Stimulated activated CD4-positive, alpha-beta T cell treated with anti-CD3 and anti-CD28 coated beads, TNF-alpha, amount 100 ng/mL, for 48 hours (primary cell): ENCODE results near the gene KCNJ14.

Experiments used
- DNase-seq, 3 donors: peaks; one replicate each; pipeline ENCODE4 v3.0.0-alpha.2; 2020; ENCODE audit warnings: low read depth in 3 of 3

Gene KCNJ14

GRCh38 chr19:48508729-48509411 lies 53.5 kb downstream of the KCNJ14 start:
- DNase-seq, result no peak

DNA sequence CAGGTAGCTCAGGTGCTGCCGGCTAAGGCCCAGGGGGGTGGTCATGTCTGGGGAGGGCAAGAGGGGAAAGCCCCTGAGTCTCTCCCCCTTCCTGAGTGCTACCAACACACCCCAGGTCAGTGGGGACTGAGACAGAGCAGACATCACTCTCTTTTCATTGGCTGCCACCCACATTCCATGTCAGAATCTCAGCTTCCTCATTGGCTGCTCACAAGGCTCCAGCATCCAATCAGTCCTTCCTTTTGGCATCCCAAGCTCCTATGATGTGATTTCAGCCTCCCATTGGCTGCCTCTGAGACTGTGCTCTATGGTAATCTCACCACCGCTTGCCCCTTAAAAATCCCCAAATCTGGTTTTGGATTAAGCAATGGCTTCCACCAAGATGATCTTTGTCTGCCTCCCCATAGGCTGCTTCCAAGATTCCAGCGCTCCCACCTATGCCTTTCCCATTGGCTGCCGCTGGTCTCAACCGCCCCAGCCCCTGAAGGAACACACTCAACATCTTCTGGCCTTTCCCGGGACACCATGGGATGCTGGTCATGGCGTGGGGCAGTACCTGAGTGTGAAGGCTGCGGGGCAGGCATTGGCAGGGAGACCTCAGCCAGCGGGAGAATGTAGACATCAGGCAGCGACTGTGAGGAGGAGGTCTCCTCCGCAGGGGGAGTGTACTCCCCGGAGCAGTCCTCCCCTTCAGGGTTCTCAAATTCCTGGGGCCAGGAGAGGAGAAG lies 54.3 kb downstream of the KCNJ14 start:
- no peak for DNase-seq

DNA sequence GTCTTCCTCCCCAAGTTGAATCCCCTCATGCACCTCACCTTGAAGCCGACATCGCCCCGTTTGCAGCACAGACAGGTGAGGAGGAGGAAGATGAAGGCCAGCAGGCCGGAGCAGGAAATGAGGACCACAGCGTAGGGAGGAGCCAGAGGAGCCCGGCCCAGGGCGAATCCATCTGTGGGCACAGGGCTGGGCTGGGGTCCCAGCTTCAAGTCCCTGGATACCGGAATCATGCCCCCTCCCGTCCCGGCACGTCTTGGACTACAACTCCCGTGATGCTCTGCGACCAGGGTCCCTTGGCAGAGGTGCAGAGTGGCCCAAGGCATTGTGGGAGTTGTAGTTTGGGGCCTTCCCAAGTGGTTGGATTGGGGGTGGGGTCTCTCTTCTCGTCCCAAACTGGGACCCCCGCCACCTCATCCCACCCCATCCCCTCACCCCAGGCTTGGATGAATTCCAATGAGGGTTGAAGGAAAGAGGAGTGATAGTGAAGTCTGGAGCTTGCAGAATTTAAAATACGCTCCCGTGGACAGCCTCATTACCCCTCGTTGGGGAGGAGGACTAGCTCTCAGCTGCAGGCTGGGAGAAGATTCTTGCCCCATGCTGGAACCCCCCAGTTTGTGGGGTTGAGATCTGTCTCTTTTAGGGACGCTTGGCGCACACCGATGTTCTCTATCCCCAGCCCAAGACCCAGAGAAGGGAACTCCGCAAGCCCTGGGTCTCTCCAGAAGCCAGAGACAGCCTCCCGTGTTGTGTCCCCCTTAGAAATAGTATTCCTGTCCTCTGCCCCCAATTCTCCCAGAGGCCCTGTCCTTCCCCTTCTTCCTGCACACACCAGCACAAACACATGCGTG lies 55.3 kb downstream of the KCNJ14 start:
- DNase-seq, result peak in 2 of 3 donors; percentile 47 to 80

- DNase-seq, result no peak
Observed at GRCh38 chr19:48511321-48511731, 56.0 kb downstream of the KCNJ14 start.

- peak in 2 of 3 donors; percentile 54 to 73 for DNase-seq
Observed at GRCh38 chr19:48511800-48512503, 56.6 kb downstream of the KCNJ14 start, which contains the start of gene LMTK3. TSS of gene LMTK3 (minus strand) at chr19:48511835. CDS start at chr19:48511576, 259 bp downstream.

GRCh38 chr19:48512504-48513288 lies 57.3 kb downstream of the KCNJ14 start:
- no peak for DNase-seq

DNA sequence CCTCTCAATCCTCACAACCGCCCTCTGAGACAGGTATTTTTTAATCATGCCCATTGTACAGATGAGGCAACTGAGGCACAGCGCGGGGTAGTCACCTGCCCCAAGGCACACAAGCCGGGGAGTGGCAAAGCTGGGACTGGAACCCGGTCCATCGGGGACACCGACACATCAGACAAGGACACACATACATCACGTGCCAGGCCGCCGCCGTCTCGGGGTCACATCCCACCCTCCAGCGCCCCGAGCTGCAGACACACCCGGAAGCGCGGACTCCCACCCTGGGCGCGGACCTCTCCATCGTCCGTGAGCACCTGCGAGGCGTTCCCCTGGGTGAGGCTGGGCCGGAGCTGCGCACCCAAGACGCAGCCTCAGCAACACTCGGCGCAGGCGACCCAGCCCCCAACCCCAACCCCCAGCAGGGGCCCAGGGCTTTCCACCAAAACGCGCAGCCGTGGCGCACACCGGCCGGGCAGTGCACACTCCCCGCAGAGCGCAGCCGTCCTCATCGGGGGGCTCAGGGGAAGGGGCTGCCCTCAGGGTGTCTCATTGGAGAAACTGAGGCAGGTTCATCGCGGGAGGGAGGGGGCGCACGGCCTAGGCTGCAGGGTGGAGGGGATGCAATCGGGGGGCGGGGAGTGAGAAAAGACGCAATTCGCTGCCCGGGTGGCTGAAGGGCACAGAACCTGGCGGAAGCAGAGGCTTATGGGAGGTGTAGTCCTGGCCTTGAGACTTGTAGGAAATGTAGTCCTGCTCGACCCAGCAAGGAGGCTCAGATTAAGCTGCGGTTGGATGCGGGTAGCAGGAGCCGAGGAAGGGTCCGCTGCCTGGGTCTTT lies 58.1 kb downstream of the KCNJ14 start:
- DNase-seq, result peak in 2 of 3 donors; percentile 55 to 66

GRCh38 chr19:48514123-48514458 lies 58.7 kb downstream of the KCNJ14 start:
- no peak for DNase-seq

DNA sequence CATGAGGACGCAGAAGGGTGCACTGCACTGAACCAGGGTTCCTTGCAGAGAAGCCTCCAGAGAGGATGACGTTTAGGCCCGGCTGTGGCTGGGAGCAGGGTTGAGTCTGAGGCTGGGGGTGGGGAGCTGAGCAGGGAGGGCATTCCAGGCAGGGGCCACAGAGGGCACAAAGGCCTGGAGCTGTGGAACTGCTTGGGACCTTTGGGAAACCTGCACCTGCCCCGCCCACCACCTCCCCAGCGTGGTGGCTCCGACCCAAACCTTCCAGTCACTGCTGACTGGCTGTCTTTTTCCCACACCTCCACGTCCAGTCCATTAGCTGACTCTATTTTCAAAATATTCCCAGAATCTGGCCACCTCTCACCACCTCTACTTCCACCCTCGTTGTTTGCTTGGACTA lies 61.2 kb downstream of the KCNJ14 start:
- DNase-seq, result no peak
